MM.1S (cell line): ENCODE data around the gene TRAF3IP1.

Experiments used
- DNase-seq: peaks from one replicate; pipeline ENCODE4 v3.0.0-alpha.2; 2015
- H2AFZ ChIP-seq: fragments of 300-600 bp; sonication (generic); 2 replicates; pipeline ENCODE4 v1.6.0; 2016; ENCODE audit warnings: antibody characterized with exemption, low read length
- H3F3A ChIP-seq: fragments of 300-600 bp; sonication (generic); 2 replicates; pipeline ENCODE4 v1.6.1; 2016; ENCODE audit warnings: mild to moderate bottlenecking, antibody characterized with exemption, low read length, moderate library complexity, mixed read lengths; ENCODE audit not compliant: insufficient read depth
- H3K27ac ChIP-seq: fragments of 300-600 bp; sonication (generic); 2 replicates; pipeline ENCODE4 v1.5.1; 2016; ENCODE audit warnings: mild to moderate bottlenecking, low read length
- H3K27me3 ChIP-seq: fragments of 300-600 bp; sonication (generic); replicated peaks from 2 replicates; pipeline ENCODE4 v1.6.0; 2016; ENCODE audit warnings: low read length; ENCODE audit not compliant: insufficient read depth
- H3K36me3 ChIP-seq: fragments of 300-600 bp; sonication (generic); replicated peaks from 2 replicates; pipeline ENCODE4 v1.6.1; 2016; ENCODE audit warnings: mild to moderate bottlenecking, low read length, mixed read lengths; ENCODE audit not compliant: insufficient read depth
- H3K4me1 ChIP-seq: fragments of 300-600 bp; sonication (generic); 2 replicates; pipeline ENCODE4 v1.6.1; 2016; ENCODE audit warnings: low read length, mixed read lengths
- H3K4me2 ChIP-seq: fragments of 300-600 bp; sonication (generic); 2 replicates; pipeline ENCODE4 v1.6.0; 2016; ENCODE audit warnings: low read depth, low read length
- H3K4me3 ChIP-seq: fragments of 300-600 bp; sonication (generic); 2 replicates; pipeline ENCODE4 v1.5.1; 2016; ENCODE audit warnings: low read length, mixed read lengths
- H3K79me2 ChIP-seq: fragments of 300-600 bp; sonication (generic); 2 replicates; pipeline ENCODE4 v1.6.1; 2016; ENCODE audit warnings: mixed run types, low read length, mixed read lengths
- H3K9ac ChIP-seq: fragments of 300-600 bp; sonication (generic); 2 replicates; pipeline ENCODE4 v1.6.1; 2016; ENCODE audit warnings: low read length, mixed read lengths
- H3K9me2 ChIP-seq: fragments of 300-600 bp; sonication (generic); replicated peaks from 2 replicates; pipeline ENCODE4 v1.6.1; 2016; ENCODE audit warnings: mild to moderate bottlenecking, low read length, mixed read lengths; ENCODE audit not compliant: insufficient read depth
- H3K9me3 ChIP-seq: fragments of 300-600 bp; sonication (generic); replicated peaks from 2 replicates; pipeline ENCODE4 v1.6.1; 2016; ENCODE audit warnings: mild to moderate bottlenecking, low read length, mixed read lengths; ENCODE audit not compliant: insufficient read depth
- H4K20me1 ChIP-seq: fragments of 300-600 bp; sonication (generic); 2 replicates; pipeline ENCODE4 v1.6.1; 2016; ENCODE audit warnings: mild to moderate bottlenecking, low read length, moderate library complexity, mixed read lengths; ENCODE audit not compliant: insufficient read depth
- EZH2 ChIP-seq: fragments of 300-600 bp; sonication (generic); optimal IDR thresholded peaks from 2 replicates; pipeline ENCODE3; 2017; ENCODE audit warnings: low read depth, mild to moderate bottlenecking, antibody characterized with exemption, low read length, mixed read lengths
- EZH2phosphoT487 ChIP-seq: fragments of 300-600 bp; sonication (generic); IDR thresholded peaks from 2 replicates; pipeline ENCODE4 v1.6.1; 2018; ENCODE audit warnings: antibody characterized with exemption, low read length
- TF ChIP-seq, protein P1 (sequence below): fragments of 300-600 bp; sonication (generic); IDR thresholded peaks from 2 replicates; pipeline ENCODE4 v1.5.1; 2016; ENCODE audit warnings: antibody characterized with exemption, low read length, mixed read lengths

The TRAF3IP1 gene

DNA sequence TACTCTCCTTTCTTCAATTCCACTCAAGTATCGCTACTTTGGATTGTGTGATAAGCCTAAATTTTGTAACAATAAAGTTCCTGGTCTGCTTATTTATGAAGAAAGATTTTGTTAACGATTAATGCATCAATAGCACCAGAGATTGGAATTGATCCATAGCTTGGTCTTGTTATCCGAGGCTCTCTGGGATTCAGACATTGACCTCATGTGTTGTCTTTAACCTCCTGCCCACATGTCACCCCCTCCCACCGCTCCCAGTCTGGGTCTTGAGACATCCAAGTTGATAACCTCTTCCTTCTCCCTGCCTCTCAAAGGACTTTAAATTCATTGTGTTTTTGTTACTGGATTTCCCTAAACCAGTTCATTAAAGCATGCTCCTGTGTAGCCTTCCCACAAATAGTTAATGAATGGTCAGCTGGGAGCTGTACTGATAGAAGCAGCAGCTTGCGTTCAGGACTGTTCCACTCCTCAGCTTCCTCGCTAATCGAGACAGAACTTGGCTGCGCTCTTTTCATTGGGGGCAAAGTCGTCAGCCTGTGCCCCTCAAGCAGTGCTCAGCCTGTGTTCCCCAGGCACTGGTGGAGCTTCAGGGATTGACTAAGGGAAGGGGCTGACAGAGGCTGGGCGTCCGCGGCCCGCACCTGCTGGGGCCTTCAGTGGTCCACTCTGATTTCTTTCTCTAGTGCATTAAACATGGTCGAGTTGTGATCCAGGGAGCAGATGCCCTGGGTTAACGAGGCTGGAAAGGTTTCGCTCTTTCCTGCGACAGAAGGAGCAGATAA is 125.3 kb downstream of the TRAF3IP1 start:
- Histone ChIP-seq H3K4me1 (no peaks in the 10 kb centered on the region), H3K27me3 (no peaks in the 10 kb centered on the region), H3K4me3 (no peak overlapping the region), H3K9me2 (no peaks in the 10 kb centered on the region), H4K20me1 (no peaks in the 10 kb centered on the region), H3F3A (no peaks in the 10 kb centered on the region), H2AFZ (no peak overlapping the region), H3K36me3 (peaks cover 3% of the 10 kb centered on the region; the same call in 1 of the 2 replicates), H3K4me2 (no peak overlapping the region), H3K9me3 (no peaks in the 10 kb centered on the region), H3K9ac (no peak overlapping the region), H3K27ac (no peak overlapping the region), H3K79me2 (peaks cover 17% of the 10 kb centered on the region)
- TF ChIP-seq, protein P1, sequence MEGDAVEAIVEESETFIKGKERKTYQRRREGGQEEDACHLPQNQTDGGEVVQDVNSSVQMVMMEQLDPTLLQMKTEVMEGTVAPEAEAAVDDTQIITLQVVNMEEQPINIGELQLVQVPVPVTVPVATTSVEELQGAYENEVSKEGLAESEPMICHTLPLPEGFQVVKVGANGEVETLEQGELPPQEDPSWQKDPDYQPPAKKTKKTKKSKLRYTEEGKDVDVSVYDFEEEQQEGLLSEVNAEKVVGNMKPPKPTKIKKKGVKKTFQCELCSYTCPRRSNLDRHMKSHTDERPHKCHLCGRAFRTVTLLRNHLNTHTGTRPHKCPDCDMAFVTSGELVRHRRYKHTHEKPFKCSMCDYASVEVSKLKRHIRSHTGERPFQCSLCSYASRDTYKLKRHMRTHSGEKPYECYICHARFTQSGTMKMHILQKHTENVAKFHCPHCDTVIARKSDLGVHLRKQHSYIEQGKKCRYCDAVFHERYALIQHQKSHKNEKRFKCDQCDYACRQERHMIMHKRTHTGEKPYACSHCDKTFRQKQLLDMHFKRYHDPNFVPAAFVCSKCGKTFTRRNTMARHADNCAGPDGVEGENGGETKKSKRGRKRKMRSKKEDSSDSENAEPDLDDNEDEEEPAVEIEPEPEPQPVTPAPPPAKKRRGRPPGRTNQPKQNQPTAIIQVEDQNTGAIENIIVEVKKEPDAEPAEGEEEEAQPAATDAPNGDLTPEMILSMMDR = no peak
- TF ChIP-seq EZH2 = no peak
- no peak for TF ChIP-seq EZH2phosphoT487
- no peak for DNase-seq

DNA sequence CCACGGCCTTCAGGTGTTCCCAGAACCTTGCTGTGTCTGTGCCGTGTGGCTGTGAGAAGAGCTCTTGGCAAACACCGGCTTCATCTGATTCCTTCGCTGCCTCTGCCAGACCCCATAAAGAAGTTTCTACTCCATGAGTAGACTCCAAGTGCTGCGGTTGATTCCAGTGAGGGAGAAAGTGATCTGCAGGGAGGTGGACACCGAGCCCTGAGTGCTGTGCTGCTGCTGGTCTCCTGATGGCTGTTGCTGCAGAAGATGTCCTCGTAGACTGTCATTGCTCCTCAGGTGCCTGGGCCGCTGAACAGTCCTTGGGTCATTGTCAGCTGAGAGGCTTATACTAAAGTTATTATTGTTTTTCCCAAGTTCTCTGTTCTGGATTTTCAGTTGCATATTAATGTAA is 126.1 kb downstream of the TRAF3IP1 start:
- Histone ChIP-seq H3K4me3 (no peak overlapping the region), H3K36me3 (peaks cover 3% of the 10 kb centered on the region; the same call in 1 of the 2 replicates), H3K9me3 (no peaks in the 10 kb centered on the region), H3K27me3 (no peaks in the 10 kb centered on the region), H4K20me1 (no peaks in the 10 kb centered on the region), H3F3A (no peaks in the 10 kb centered on the region), H2AFZ (no peak overlapping the region), H3K9me2 (no peaks in the 10 kb centered on the region), H3K79me2 (peaks cover 13% of the 10 kb centered on the region; the same call in 1 of the 2 replicates), H3K27ac (no peak overlapping the region), H3K9ac (no peak overlapping the region), H3K4me1 (no peaks in the 10 kb centered on the region), H3K4me2 (no peak overlapping the region)
- TF ChIP-seq EZH2 = no peak
- TF ChIP-seq EZH2phosphoT487 = no peak
- TF ChIP-seq, protein P1 = no peak
- no peak for DNase-seq

DNA sequence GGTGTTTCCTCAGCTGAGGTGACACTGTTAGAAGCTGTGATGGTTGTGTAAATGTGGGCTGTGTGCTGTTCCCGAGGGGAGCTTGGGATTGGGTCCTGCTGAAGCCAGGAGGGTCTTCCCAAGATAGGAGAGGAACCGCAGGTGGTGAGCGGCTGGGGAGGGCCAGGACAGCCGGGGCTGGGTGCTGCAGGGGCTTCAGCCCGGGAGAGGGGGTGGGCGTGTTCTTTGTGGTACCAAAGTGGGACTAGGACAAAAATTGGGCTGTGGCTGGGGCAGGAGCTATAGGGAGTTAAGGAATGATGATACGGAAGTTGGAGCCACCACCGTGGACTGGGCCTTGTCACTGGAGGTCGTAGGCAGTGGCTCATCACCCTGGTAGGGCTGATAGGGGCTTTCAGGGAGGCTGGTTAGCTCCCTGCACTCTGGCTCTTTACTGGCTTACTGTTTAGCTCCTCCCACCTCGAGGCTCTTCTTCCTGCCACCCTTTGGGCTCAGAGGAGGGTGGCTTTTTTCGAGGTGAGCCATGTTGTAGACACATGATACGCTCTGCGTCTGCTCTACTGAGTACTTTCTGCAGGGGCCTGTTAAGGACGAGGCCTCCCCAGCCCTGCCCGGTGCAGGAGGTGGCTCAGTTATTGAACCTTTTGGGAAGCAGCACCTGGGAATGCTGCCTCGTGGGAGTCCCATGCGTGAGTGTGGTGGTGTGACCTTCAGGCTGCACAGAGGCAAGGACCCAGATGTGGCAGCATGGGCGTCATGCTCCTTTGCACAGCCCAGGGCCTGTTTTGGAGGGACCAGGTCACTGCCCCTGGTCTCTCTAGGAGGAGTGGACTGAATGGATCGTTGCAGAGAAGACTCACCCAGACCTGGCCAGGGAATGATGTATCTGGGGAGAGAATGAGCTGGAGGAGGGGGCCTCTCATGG is 128.0 kb downstream of the TRAF3IP1 start:
- no peak for DNase-seq
- Histone ChIP-seq H4K20me1 (no peaks in the 10 kb centered on the region), H3K4me3 (no peak overlapping the region), H3K4me1 (no peaks in the 10 kb centered on the region), H3K27ac (no peak overlapping the region), H3K27me3 (no peaks in the 10 kb centered on the region), H3K79me2 (0 out of 2 replicates have a peak, but pooled peaks cover 4% of the 10 kb centered on the region), H3K36me3 (peaks cover 1% of the 10 kb centered on the region; the same call in 1 of the 2 replicates), H3K9ac (no peak overlapping the region), H3K9me2 (no peaks in the 10 kb centered on the region), H2AFZ (no peak overlapping the region), H3F3A (no peaks in the 10 kb centered on the region), H3K4me2 (no peak overlapping the region), H3K9me3 (no peaks in the 10 kb centered on the region)
- TF ChIP-seq EZH2 (no peak), EZH2phosphoT487 (no peak)
- TF ChIP-seq, protein P1 = no peak
